Nucleus accumbens (tissue), 56 donors: ENCODE results near the gene ITGA3.
"Not testable (repeated sequence)": the region's sequence is repeated elsewhere in the genome, so short reads cannot be mapped to it uniquely, and the experiment has no call there.

ENCODE experiments used
- DNase-seq, 56 donors: peaks; one replicate each; lab custom pipeline; 2025; lab: John Stamatoyannopoulos, UW

The ITGA3 gene

DNA sequence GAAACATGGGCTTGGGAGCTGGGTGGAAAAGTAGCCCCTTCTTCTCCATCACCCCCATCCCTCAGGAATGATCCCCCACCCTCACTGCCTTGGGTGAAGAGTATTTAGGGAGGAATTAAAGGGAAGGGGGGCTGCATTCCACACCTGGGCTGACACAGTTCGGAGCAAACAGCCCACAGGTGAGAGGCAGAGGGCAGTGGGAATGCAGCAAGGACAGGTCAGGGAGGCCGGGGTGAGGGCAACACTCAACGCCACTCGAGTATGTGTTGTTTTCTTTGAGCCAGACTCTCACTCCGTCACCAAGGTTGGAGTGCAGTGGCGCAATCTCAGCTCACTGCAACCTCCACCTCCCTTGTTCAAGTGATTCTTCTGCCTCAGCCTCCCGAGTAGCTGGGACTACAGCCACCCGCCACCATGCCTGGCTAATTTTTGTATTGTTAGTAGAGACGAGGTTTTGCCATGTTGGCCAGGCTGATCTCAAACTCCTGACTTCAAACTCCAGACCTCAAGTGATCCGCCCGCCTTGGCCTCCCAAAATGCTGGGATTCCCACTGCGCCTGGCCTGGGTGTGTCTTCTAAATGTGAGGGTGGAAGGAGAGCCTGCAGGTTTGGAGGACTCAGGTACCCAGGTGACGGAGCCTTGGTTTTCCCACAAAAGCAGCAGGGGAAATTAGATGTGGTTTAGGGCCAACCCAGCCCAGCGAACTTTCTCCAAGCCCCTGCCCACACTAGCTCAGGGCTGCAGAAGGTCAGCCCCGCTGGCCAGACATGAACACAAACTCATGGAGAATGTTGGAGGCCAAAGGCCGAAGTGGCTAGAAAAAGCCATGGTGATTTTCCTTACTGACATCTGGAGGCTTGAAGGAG lies 21.2 kb upstream of the ITGA3 start:
- DNase-seq, result no peak

GRCh38 chr17:50035421-50035879 lies 20.5 kb upstream of the ITGA3 start:
- DNase-seq, result no peak

- no peak for DNase-seq
Observed at GRCh38 chr17:50035945-50036344, 20.0 kb upstream of the ITGA3 start.

GRCh38 chr17:50036455-50037261 lies 19.3 kb upstream of the ITGA3 start:
- no peak for DNase-seq

GRCh38 chr17:50037321-50038107 lies 18.4 kb upstream of the ITGA3 start:
- DNase-seq, result no peak

- DNase-seq, result no peak
Observed at GRCh38 chr17:50039058-50039457, 16.9 kb upstream of the ITGA3 start.

- DNase-seq, result not testable (repeated sequence)
Observed at GRCh38 chr17:50040496-50040895, 15.4 kb upstream of the ITGA3 start.

GRCh38 chr17:50042211-50042610 lies 13.7 kb upstream of the ITGA3 start:
- DNase-seq, result no peak

DNA sequence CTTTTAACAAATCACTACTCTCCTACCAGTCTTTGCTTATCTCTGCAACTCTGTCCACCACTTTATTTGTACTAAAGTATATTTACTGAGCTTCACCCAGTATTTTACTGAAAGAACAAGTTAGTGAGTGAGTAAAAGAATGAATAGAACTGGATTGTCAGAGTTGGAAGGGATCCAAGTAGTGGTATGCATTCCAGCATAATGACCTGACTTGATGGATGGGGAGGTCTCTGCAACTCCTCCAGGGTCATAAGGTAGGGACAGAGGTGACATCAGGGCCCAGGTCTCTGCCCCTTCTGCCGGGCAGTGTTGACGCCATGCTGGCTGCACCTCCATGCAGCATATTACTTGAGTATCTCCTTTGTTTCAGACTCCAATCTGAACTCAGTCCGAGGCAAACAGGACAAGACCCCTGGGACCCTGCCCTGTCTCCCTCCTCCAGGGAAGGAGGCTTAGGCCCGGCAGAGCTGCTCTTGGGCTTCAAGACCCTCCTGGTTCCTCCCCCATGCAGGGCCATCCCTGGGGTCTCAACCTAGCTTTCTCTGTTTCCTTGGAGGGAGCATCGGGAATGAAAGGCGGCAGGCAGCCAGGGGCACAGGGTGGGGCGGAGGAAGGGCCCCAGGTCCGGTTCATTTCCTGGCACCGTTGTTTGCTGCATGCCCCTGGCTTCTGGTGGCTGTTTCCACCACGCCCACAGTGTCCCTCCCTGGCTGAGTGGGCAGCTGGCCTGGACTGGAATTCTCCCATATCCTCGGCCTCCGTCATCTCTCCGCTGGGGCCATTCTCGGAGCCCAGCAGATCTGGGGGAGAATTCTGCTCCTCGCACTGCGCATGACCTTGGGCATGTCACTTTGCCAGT lies 12.4 kb upstream of the ITGA3 start:
- DNase-seq, result no peak

- DNase-seq, result no peak
Observed at GRCh38 chr17:50044483-50044882, 11.4 kb upstream of the ITGA3 start.

DNA sequence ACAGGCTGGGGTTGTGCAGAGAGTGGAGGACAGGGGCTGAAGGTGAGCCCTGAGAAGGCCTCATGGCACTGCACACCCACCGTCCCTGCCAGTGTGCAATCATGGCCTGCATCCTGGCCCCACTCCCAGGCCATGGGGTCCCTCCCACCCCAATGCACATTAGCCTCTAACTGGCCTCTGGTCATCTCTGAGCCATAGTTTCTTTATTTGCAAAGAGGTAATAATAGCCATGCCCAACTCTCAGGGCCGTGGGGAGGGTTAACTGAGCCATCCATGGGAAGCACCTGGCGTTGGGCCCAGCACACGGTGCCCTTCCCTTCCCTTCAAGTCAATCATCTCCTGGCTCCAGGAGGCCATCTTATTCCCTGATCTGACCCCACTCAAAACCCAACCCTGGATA lies 10.8 kb upstream of the ITGA3 start:
- DNase-seq, result no peak

DNA sequence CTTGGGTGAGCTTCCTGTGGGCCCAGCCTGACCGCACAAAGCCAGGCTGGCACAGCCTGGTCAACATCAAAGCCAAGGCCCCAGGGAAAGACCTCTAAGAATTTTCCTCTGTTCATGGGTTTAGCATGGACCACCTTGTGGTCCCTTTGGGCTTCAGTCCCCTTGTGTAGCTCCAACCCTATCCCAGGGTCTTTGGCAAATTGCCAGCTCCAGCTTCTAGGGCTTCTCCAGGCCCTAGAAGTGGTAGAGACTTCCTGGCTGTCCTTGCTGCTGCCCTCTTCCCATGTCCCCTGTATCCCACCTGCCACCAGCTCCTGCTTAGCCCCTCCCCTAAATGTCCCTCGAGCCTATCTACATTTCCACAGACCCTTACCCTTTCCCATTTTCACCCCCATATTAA lies 9.7 kb upstream of the ITGA3 start:
- DNase-seq, result no peak

GRCh38 chr17:50046667-50047066 lies 9.2 kb upstream of the ITGA3 start:
- DNase-seq, result no peak

GRCh38 chr17:50047083-50047482 lies 8.8 kb upstream of the ITGA3 start:
- no peak for DNase-seq

DNA sequence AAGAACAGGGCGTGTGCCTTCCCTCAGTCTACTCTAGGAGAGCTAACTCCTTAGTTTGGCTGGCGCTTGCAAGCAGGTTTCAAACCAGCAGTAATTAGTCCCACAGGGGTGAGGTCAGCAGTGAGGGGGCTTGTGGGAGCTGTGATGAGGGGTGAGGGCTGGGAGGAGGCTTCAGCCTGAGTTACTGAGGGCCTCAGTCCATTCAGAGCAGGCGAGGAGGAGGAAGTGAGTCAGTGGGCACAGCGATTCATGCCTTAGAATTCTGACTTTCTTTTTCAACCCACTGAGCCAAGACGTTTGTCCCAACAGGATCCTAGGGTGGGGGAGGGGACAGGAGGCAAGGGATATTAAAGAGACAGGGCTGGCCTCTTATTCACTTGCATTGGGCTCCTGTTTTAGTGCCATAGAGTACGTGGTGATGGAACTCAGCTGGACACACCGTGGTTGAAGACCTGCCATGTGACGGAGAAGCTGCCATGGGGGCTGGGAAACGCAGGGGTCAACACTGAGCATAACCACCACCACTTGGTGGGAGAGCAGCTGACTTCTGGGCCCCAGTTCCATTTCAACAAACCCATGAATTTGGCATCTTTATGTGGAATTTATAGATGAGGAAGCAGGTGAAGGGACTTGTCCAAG lies 8.3 kb upstream of the ITGA3 start:
- DNase-seq, result no peak

- no peak for DNase-seq
Observed at GRCh38 chr17:50048146-50048720, 7.7 kb upstream of the ITGA3 start.

GRCh38 chr17:50048988-50049387 lies 6.9 kb upstream of the ITGA3 start:
- no peak for DNase-seq

DNA sequence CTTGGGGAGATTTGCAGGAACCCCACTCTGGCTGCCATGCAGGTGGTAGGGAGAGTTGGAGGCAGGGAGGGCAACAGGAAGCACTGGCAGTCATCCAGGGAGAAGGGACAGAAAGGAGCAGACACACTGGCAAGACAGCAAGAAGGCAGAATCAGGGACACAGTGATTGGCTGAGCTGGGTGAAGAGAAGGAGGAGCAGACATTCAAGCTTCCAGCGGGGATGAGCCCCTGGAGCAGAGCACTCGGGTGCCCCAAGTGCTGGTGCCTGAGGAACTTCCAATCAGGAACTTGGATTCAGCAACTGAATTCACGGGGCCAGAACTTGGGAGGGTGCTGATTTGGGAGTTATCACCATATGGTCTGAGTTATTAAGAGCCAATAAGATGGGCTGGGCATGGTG lies 6.3 kb upstream of the ITGA3 start:
- no peak for DNase-seq

DNA sequence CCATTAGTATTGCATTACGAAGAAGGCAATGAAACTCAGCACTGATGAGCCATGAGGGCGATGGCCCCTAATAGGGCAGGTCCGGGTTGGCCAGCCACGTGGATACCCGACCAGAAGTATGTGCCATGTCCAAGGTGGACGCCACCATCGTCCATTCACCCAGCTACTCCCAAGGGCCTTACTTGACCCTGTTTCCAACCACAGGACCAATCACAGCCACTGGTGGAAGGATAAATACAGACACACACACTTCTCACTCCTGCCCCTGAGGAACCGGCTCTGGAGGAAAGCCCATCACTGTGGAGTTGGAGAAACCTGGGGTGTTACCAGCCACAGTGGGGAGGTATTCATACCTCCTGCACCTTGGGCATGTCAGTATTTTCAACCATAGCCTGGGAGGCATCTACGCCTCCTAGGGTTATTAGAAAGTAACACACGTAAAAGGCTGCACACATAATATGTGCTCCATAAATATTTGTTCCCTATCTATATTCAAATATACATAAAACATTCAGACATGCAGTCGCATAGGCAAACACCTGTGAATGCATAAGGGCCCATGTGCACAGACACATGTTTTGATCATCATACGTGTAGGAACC lies 5.4 kb upstream of the ITGA3 start:
- DNase-seq, result no peak
